HG03460 (cell line): ENCODE results near the gene UGGT2.
"Not testable (repeated sequence)": the region's sequence is repeated elsewhere in the genome, so short reads cannot be mapped to it uniquely, and the experiment has no call there.

Experiments
- ATAC-seq: cut with Tn5 transposase; IDR thresholded peaks from one replicate; pipeline ENCODE4 v1.9.1; 2021; ENCODE audit not compliant: unreplicated experiment

UGGT2 gene

DNA sequence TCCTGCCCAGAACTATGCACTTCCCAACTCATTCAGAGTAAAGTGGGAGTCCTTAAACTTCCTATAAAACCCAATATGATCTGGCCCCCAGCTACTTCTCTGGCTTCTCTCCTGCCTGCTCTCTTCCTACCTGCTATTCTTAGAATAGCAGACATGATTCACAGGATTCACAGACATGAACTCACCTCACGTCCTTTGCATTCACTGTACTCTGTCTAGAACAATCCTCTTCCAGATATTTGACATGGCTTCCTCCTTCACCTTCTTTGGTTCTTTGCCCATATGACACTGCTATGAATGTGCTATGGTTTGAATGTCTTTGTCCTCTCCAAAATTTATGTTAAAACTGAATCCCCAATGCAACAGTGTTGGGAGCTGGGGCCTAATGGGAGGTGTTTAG is 154.9 kb downstream of the UGGT2 start:
- no peak for ATAC-seq

DNA sequence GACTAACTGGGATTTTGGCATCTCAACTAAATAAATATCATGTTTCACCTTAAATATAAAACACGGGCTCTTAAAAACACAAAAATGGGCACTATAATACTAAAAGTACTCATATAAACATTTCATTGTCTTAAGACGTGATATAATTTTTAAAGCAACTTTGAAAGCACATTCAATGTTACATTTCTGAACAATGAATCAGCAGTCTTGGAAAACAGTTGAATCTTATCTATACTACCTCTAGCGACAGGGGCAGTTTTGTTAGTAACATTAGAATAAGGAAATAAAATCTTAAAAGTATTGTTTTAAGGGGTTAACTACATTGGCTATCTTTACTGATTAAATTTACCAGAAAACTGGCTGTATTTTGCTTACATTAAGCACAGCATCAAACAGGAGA is 156.9 kb downstream of the UGGT2 start:
- ATAC-seq: no peak

GRCh38 chr13:95893861-95894260 is 159.3 kb downstream of the UGGT2 start:
- ATAC-seq: no peak

- no peak for ATAC-seq
Measured at GRCh38 chr13:95882121-95882520, 171.1 kb downstream of the UGGT2 start.

DNA sequence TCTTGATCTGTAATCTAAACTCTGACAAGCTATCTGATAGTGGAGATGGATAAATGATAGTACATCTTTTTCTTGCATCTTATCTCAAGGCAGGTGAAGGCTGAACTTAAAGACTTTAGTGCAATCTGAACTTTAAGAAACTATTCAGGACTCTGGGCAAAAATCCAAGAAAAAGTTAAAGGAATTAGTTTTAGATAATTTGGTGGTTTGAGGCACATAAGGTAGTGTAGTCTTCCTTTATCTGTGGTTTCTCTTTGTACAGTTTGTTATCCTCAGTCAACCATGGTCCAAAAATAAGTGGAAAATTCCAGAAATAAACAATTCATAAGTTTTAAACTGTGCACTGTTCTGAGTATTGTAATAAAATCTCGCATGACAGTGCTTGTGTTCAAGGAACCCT is 172.9 kb downstream of the UGGT2 start:
- ATAC-seq: no peak

DNA sequence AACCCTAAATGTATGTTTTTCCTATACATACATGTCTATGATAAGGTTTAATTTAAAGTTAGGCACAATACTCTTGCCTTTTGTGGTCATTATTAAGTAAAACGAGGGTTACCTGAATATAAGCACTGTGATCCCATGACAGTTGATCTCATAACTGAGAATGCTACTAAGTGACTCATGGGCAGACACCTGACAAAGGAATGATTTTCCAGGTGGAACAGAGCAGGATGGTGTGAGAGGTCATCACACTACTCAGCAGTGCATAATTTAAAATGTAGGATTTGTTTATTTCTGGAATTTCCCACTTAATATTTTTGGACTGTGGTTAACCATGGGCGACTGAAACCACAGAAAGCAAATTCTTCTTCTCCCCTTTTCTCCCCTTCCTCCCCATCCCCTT is 178.9 kb downstream of the UGGT2 start:
- ATAC-seq: no peak

GRCh38 chr13:95870421-95870820 is 182.8 kb downstream of the UGGT2 start:
- no peak for ATAC-seq

DNA sequence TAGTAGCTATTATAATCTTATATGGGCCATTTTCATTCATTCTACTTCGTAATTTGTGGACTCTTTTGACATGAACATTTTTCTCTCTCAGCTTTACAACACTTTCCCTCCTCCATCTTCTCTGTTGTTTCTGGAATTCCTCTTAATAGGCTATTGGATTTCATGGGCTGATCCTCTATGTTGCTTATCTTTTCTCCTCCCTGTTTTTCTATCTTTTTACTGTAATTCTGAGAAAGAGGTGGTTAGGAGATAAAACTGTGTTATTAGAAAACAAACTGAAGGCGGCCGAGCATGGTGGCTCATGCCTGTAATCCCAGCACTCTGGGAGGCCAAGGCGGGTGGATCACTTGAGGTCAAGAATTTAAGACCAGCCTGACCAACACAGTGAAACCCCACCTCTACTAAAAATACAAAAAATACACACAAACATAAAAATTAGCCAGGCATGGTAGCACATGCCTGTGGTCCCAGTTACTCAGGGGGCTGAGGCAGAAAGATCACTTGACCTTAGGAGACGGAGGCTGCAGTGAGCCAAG is 188.1 kb downstream of the UGGT2 start:
- no peak for ATAC-seq

GRCh38 chr13:95862408-95862807 is 190.8 kb downstream of the UGGT2 start:
- no peak for ATAC-seq

- no peak for ATAC-seq
Measured at GRCh38 chr13:95861296-95861695, 191.9 kb downstream of the UGGT2 start.

- no peak for ATAC-seq
Measured at GRCh38 chr13:95858286-95859075, 194.7 kb downstream of the UGGT2 start.

DNA sequence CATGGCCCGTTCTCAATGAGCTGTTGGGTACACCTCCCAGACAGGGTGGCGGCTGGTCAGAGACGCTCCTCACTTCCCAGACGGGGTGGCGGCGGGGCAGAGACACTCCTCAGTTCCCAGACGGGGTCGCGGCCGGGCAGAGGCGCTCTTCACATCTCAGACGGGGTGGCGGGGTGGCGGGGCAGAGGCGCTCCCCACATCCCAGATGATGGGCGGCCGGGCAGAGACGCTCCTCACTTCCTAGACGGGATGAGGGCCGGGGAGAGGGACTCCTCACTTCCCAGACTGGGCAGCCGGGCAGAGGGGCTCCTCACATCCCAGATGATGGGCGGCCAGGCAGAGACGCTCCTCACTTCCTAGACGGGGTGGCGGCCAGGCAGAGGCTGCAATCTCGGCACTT is 207.5 kb downstream of the UGGT2 start:
- ATAC-seq: not testable (repeated sequence)

DNA sequence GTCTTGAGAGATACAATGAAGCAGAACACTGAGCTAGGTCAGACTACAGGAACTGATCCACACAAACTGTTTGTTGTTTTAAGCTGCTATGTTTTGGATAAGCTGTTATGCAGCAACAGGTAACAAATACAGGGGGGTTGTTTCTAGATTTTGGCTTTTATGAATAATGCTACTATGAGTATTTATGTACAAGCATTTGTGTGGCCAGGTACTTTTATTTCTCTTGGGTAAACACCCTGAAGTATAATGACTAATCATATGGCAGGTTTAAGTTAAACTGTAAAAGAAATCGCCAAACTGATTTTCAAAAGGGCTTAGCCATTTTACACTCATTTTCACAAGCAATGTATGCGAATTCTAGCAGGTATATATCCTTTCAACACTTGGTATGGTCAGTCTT is 210.3 kb downstream of the UGGT2 start:
- no peak for ATAC-seq

DNA sequence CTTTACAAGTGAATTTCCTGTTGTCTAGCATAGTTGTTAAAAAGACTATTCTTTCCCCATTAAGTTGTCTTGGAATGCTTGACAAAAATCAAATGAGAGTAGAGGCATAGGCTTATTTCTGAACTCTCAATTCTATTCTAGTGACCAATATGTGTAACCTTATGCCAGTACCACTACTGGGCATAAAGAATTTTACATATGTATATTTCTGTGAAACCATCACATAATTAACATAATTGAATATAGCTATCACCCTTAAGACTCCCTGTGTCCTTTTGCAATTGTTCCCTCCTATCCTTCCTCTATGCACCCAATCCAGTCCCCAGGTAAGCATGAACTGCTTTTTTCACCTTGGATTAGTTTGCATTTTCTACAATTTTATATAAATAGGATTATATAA is 211.3 kb downstream of the UGGT2 start:
- no peak for ATAC-seq

DNA sequence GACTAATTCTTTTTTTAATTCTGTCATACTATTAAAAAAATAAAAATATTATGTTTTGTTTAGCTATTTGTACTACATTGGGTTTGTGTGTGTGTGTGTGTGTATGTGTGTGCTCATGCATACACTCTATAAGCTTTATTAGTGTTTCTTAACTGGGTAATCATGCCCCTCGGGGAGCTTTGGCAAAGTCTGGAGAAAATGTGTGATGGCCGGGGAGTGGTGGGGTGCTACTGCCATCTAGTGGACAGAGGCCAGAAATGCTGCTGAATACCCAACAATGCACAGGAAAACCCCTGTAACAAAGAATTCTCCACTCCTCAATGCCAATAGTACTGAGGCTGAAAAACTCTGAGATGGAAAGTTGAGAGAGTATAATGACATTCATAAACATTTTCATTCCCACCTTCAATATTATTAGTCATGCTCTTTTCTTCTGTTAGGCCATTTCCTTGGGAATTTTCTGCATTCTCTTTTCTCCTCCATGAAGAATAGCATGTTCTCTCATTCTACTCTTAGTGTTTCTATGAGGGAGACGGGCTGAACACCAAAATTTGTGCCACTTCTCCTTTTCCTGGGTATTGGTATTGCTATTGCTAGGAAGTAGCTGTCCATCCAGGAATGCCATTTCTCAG is 219.0 kb downstream of the UGGT2 start:
- ATAC-seq: peak; percentile 87

GRCh38 chr13:95833719-95834118 is 219.5 kb downstream of the UGGT2 start:
- no peak for ATAC-seq

DNA sequence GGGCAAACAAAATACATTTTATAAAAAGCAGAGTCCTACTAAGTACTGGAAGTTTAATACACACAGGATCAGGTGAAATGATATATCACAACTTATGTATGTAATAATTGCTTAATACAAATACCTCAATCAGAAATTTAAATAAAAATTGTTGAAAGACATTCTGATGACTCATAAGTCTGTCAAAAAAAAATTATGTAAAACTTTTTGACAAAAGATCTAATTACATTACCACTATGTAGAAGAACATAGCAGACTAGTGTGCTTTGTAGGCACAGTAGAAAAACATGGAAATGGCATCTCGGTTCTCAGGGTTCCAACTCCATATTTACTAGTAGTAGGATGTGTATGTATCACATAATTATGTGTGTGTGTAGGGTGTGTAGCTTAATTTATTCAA is 220.1 kb downstream of the UGGT2 start:
- ATAC-seq: no peak

DNA sequence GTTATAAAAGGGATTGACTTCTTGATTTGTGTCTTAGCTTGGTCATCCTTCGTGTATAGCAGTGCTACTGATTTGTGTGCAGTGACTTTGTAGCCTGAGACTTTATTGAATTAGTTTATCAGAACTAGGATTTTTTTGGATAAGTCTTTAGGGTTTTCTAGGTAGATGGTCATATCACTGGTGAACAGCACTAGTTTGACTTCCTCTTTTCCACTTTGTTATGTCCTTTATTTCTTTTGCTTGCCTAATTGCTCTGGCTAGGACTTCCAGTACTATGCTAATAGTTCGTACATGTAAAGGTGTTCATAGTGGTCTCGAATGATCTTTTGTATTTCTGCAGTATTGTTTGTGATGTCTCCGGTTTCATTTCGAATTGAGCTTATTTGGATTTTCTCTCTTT is 230.9 kb downstream of the UGGT2 start:
- no peak for ATAC-seq

DNA sequence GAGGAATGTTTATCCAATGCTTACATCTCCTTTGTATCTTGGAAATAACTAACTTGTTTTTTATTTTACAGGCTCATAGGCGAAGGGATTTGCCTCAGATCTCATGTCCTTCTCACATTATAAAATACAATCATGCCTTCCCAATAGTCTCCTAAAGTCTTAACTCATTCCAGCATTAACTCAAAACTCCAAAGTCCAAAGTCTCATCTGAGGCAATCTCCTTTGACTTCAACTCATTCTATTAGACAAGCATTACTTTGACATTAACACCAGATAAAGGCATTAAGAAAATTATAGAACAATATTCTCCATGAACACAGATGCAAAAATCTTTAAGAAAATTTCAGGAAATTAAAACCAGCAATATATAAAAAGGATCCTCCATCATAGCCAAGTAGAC is 238.7 kb downstream of the UGGT2 start:
- no peak for ATAC-seq

DNA sequence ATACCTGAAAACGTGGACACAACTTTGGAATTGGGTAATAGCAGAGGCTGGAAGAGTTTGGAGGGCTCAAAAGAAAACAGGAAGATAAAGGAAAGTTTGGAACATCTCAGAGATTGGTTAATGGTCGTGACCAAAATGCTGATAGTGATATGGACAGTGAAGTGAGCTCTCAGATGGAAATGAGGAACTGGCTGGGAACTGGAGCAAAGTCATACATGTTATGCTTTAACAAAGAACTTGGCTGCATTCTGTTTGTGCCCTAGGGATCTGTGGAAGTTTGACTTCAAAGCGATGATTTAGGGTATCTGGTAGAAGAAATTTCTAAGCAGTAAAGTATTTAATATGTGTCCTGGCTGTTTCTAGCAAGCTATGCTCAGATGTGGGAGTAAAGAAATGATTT is 240.1 kb downstream of the UGGT2 start:
- no peak for ATAC-seq

- ATAC-seq: no peak
Measured at GRCh38 chr13:95809429-95809828, 243.8 kb downstream of the UGGT2 start.

DNA sequence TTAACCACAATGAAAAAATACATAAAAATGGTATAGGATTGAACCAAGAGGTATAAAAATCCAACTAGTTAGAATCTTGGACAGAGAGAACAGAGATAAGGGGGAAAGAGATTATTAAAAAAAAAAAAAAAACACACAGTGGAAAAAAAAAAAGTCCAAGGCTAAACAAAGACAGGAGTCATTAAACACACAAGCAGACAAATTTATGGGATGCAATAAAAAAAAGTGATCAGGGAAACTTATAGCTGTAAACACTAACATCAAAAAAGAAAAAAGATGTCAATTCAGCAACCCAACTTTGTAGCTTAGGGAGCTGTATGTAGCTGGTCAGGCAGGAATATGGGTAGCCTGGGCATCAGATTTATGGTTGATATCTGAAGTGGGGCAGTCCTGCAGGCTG is 247.3 kb downstream of the UGGT2 start:
- ATAC-seq: no peak

DNA sequence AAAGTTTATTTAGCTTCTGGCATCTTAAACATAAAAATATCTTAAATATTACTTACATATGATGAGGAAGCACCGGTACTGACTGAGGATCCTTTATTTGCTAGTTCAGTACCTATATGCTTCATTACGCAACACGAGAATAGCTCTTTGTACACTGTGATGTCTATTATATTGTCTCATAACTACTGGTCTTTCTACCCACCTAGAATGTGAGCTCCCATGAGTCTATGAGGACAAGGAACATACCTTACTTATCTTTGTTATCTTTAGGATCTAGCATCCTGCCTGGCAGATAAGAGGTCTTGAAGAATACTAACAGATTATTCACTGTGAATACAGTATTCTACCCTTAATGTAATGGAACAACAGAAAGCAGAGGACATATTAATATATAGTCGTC is 251.4 kb downstream of the UGGT2 start:
- ATAC-seq: no peak
